ENCODE results near the gene ARHGAP27.

- TF ChIP-seq EZH2 (IDR thresholded peaks at IDR 0.05; ENCODE audit: low read length) = no peak
- TF ChIP-seq CTCF (optimal IDR thresholded peaks at IDR 0.05 in 1 of 3, IDR thresholded peaks at IDR 0.05 in 1 of 3, conservative IDR thresholded peaks at IDR 0.05 in 1 of 3; ENCODE audit: extremely low read depth in 1 of 3, insufficient read depth in 2 of 3, low read length in 3 of 3) = no peak
These were observed 66.0 kb downstream of the ARHGAP27 start for GRCh38 chr17:45366691-45367090.
